ENCODE measurements around the gene ZNF536. TPM values are rescaled to one million over a fixed set of nuclear protein-coding genes. Genes with fewer than 3 reads are reported as not detected.
A peak's percentile ranks its signal among the peaks of the same experiment; 100 is the strongest.
"Not testable (repeated sequence)": the region's sequence is repeated elsewhere in the genome, so short reads cannot be mapped to it uniquely, and the experiment has no call there.

The ZNF536 gene
- total RNA-seq, 1 donor from 2014 or later = 4.8 TPM

DNA sequence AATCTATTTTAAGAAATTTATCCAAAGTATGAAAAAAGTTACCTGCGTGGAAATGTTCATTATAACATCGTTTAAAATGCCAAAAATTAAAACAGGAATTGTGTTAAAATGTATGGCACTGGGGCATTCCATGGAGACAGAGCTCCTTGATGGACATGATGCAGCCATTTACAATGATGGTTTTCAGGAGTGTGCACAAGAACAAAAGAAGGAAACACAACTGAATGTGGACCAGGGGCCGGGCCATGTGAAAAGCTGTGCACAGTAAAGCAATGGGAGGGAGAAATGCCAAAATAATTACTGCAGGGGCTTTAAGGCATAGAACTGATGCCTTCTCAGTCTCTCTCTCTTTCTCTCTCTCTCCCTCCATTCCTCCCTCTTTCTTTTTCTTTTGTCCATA, 115.0 kb downstream of the ZNF536 start:
- DNase-seq (no peak), ATAC-seq (ENCODE audit: poor library complexity) (no peak)
- intact Hi-C loops (cut with DNase I) = no loop called here

DNA sequence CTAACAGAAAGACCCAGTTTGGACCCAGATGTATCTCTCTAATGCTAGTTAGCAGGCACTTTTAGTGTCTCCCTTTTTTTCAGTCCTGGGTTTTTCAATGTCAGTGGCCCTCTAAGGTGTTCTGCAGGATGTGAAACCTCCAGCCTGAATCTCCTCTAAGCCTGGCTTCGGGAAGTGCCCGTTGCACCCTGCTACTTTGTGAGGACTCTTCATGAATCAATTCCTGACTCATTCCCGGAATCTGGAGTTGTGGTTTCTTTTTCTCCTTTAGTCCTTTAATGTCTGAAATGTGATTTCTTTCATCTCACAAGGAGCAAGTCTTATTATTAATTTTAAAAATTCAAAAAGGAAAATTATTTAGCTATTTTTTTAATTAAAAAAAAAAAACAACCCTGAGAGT, 116.0 kb downstream of the ZNF536 start:
- ATAC-seq (ENCODE audit: poor library complexity) = no peak

DNA sequence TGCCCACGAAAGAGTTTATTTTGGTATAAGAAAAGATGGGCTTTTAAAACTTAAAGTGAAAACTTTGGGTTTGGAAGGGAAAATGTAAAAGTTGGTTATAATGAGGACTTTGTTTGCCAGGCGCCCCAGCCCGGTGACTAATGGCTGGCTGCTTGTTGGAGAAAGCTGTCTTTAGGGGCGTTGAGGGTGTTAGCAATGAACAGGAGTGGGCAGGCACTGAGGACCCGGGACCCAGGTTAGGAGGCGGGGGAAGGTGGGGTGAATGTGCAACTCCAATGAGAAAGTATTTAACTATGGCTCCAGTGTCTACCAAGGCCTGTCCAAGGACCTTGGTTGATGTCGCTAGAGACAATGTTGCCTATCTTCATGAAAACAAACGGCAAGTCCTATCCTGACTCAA, 118.6 kb downstream of the ZNF536 start:
- no peak for ATAC-seq (ENCODE audit: poor library complexity)
- no peak for DNase-seq
- intact Hi-C loops (cut with DNase I) = no loop called here

More for the DNA sequence above, 116.0 kb downstream of the ZNF536 start:
- DNase-seq = no peak
- intact Hi-C loops (cut with DNase I) = no loop called here

DNA sequence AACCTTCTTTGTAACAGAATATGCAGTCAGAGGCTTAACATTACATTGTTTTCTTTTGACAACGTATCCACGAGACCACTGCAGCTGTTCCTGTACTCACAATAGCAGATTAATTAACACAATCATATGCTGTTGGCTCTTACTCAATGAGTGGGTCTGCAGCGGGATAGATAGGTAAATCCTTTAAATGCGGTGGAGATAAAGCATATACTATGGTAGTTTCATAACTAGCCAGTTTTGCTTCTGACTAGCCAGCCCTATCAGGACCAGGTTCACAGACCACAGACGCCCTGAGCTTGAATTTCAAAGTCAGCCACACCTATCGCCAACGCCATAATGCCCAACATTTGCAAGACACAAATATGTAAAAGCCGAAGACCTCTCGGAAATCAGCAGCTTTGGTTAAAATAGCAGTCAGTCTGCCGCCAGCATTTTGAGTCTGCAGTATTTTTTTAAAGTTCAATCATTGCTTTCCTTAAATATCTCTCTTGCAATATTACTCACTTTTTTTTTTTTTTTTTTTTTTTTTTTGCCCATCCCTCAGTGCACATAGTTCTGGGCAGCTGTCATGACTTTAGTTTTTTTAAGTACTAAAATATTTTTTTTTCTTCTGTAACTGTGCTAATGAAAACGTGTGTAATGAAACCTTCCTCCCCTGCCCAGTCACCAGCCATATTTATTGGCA, 120.5 kb downstream of the ZNF536 start:
- ATAC-seq (ENCODE audit: poor library complexity) (no peak), DNase-seq (no peak)
- intact Hi-C loops (cut with DNase I) = no loop called here

DNA sequence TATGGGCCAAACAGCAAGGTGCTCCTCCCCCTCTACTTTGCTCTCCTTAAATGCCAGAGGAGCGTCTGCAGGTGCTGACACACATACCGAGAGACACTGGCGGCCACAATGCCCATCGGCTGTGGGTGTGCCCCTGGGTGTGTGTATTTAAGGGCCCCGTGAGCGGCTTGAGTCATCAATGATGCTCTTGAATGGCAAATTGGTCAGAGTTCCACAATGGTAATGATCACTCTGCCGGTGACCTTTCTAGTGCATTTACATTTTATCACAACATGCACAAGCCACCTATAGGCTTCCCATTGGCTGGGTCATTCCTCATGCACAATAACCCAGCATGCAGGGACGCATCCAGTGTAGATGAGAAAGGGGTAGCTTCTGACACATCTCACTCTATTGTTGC, 124.8 kb downstream of the ZNF536 start:
- intact Hi-C loops (cut with DNase I) = no loop called here
- no peak for ATAC-seq (ENCODE audit: poor library complexity)

DNA sequence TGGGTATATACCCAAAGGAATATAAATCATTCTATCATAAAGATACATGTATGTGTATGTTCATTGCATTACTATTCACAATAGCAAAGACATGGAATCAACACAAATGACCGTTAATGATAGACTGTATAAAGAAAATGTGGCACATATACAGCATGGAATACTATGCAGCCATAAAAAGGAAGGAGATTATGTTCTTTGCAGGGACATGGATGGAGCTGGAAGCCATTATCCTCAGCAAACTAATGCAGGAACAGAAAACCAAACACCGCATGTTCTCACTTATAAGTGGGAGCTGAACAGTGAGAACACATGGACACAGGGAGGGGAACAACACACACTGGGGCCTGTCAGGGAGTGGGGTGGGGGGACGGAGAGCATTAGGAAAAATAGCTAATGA, 125.9 kb downstream of the ZNF536 start:
- not testable (repeated sequence) for ATAC-seq (ENCODE audit: poor library complexity)

More for the DNA sequence above, 124.8 kb downstream of the ZNF536 start:
- no peak for DNase-seq

DNA sequence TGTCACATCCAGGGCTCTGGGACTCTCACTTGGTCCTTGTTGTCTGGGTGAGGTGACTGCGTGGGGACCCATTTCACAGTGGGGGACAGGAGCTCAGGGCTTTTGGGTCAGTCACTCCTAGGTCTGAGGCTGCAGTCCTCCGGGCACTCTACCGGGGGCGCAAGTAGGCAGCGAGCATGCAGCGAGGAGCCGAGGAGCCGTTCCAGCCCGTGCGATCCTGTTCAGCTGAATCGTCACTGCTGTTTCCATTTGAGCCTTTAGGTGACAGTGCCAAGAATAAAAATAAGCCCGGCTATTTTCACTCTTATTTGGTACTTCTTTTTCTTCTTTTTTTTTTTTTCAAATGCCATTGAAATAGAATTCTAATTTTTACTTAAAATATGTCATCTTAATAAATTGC, 126.5 kb downstream of the ZNF536 start:
- intact Hi-C loops (cut with DNase I) = no loop called here
- DNase-seq = peak; percentile 53
- ATAC-seq (ENCODE audit: poor library complexity) = peak; percentile 51

More for the DNA sequence above, 125.9 kb downstream of the ZNF536 start:
- intact Hi-C loops (cut with DNase I); DNase-seq: not testable (repeated sequence)

DNA sequence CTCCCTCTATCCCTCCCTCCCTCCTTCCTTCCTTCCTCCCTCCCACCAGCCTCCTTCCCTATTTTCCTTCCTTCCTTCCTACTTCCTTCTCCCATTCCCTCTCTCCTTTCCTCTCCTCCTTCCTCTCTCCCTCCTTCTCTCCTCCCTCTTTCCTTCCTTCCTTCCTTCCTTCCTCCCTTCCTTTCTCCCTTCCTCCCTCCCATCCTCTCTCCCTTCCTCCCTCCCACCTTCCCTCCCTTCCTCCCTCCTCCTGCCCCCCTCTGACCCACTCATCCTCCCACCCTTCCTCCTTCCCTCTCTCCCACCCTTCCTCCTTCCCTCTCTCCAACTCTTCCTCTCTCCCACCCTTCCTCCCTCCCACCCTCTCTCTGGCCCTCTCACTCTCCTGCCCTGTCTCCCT, 132.1 kb downstream of the ZNF536 start:
- intact Hi-C loops (cut with DNase I) = no loop called here
- ATAC-seq (ENCODE audit: poor library complexity) (no peak), DNase-seq (no peak)

DNA sequence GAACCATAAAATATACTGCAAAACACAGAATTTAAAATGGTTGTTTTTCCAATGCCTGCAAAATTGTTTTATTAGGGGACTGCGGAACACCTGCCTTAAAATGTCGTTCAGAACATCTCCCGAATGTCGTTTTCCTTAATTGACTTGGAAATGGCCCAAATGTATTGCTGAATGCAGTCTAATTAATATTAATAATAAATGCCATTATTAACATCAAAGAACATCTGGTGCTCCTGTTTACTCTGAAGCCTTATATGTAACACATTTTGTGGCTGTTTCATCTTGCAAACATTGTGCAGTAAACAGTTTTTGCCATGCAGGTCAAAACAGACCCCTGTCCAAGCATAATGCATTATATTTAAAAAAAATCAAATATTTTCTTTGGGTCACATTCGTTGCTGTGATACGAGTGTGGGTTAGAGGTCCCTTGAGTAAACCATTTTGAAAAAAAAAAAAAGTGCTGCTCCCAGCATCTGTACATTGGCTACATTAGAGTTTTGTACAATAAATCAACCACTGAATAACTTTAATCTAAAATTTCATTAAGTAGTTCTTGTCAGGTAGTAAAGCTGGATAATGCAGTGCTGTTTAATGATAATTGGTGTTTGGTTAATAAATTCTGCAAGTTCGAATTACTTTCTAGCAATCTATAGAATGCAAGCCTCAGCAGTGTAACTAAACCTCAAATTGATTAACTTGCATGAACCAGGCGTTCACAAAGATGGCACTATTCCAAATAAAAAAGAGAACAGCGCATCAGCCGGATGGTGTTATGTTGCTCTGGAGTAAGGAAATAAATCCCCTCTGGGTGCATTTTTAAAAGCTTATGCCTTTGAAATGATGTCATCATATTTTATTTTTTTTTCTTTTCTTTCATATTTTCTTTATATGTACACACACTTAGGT, 140.2 kb downstream of the ZNF536 start:
- no peak for ATAC-seq (ENCODE audit: poor library complexity)
- intact Hi-C loops (cut with DNase I) = no loop called here

DNA sequence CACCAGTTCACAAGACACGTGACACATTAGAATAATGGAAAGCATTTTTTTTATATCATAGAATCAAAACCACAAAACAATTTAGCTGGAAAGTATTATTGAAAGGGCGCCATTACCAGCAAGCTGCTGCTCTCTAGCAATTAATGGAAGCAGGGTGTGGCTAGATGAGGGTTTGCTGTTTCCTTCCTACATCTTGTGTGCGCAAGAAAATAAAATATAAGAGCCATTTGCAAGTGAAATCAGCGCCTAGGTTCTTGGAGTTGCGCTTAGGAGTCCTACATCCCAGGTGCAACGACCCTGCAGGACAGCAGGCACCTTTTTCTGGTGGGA, 140.9 kb downstream of the ZNF536 start:
- ATAC-seq (ENCODE audit: poor library complexity) (no peak), DNase-seq (no peak)
- intact Hi-C loops (cut with DNase I) = no loop called here

More for the DNA sequence above, 140.2 kb downstream of the ZNF536 start:
- no peak for DNase-seq

DNA sequence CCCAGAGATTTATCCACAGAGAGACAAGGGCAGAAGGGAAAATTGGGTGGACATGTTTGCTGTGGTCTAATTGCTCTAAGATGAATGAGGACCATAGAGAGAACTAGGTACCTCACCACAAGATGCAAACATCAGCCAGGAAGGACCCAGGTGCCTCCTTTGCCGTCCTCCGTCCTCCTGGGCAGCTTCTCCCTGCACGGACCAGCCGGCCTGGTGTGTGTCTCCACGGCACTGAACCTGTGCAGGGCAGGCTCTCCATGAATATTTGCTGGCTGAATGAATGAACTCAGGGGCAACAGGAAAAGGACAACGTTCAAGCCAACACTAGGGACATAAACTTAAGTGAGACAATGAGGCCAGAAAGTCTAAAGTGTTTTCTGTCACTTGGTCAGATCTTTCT, 143.9 kb downstream of the ZNF536 start:
- ATAC-seq (ENCODE audit: poor library complexity) = no peak
- no peak for DNase-seq
- intact Hi-C loops (cut with DNase I) = no loop called here

DNA sequence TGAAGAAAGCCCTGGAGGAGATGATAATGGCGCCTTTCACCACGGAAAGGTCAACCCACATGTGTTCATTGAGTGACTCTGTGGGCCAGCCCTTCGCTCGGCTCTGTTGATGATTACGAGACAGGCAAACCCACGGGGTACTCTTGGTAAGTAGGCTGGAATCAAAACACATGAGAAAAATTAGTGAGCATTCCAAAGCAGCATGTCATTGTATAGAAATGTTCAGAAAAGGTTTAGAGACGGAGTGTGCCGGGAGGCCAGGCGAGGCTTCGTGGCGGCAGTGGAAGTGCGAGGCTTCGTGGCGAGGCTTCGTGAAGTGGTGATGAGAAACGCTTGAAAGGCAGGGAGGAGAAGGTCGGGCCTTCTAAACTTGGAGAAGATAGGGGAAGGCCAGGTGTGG, 144.3 kb downstream of the ZNF536 start:
- intact Hi-C loops (cut with DNase I) = no loop called here
- DNase-seq = no peak
- ATAC-seq (ENCODE audit: poor library complexity) = no peak

DNA sequence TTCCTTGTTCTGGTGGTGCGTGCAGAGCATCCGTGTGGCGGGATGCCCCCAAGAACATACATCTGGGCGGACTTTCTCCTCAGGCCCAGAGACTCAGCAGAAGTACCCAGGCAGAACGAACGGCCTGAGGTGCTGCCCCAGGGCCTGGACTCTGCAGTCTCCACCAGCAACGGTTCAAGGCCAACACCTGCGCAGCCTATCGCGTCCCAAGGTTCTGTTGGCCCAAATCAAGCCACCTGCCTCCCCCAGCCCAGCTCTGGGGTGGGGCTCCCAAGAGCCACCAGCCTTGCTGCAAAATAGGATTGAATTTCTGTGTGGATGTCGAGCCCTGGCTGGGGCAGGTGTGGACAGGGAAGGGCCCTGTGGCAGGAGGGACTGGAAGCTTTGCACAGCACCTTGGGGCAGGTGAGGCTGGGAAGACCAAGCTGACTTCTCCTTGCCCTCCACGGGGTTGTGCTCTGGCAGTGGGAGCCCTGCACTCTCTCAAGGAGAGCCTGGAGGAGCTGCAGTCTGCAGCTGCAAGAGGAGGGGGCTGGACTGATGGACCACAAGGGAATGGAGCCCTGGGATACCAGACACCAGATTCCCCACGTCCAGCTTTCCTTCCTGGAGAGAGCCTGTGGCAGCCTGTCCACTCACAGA, 146.9 kb downstream of the ZNF536 start:
- intact Hi-C loops (cut with DNase I) = no loop called here
- no peak for ATAC-seq (ENCODE audit: poor library complexity)
- DNase-seq = no peak

DNA sequence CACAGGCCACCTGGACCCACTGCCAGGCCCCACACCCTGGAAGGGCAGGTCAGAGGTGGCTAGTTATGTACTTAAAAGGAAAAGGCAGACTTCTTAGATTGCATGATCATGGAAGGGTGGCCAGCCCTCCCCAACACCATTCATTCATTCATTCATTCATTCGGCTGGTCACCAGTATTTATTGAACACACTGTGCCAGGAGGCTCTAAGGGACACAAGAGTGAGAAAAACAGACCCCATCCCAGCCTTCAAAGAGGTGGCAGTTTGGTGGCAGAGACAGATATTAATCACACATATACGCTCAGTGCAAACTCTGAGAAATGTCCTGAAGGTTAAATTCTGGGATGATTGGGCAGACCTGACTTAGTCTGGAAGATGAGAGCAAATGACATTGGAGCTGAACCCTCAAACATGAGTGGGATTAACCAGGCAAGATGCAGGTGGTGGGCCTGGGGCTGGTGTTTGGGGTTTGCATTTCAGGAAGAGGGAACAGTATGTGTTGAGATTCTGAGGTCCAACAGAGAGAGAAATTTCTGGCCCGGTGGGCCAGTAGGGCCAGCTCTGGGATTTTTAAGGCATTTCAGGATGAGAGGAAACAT, 147.5 kb downstream of the ZNF536 start:
- ATAC-seq (ENCODE audit: poor library complexity) (no peak), DNase-seq (no peak)
- intact Hi-C loops (cut with DNase I) = no loop called here

DNA sequence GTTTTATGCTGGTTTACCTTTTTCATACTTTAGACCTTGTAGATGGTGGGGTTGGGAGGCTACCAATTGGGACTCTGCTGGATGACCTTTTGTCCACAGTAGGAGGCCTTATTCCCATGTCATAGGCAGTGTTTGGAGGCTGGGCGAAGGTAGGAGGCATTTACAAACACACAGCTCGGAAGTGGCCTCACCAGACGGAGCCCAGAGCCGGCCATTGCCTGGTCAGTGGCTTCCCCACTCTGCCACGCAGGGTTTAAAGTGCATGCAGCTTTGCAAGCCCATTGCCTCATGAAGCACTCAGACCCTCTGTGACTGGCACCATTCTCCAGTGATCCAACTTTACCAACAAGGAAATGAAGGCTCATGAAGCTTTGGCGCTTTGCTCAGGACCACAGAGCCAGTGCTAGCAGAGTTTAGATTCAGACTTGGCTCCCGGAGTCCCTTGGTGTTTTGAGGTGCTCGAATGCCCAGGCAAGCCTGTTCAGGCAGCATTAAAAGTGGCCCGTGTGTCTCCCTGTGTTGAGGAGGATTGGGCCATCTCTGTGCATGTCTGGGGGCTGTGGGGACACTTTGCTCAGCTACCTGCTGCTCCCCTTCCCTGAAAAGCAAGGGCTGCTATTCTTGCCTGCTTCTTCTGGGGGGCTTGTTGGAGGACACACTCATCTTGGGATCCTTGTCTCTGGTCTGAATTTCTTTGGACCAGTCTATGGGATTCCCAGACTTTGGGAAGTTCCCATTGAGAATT, 148.7 kb downstream of the ZNF536 start:
- DNase-seq (no peak), ATAC-seq (ENCODE audit: poor library complexity) (no peak)
- intact Hi-C loops (cut with DNase I) = no loop called here

DNA sequence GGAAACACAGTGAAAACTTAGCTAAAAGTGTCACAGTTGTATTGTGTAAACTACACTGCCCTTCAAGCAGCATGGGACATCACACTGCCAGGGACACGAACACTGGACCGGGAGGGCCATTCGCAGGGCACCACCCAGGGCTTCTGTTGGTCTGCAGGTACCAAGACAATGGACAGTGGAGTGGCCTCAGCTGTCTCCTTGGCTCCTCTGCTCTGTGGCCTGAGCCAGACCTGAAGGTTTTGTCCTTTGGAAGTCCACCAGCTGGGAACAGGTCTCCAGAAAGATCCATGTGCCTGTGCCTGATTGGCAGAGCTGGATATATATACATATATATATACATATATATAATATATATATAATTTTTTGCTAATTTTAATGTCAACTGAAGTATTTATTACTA, 149.8 kb downstream of the ZNF536 start:
- intact Hi-C loops (cut with DNase I) = no loop called here
- DNase-seq (no peak), ATAC-seq (ENCODE audit: poor library complexity) (no peak)

DNA sequence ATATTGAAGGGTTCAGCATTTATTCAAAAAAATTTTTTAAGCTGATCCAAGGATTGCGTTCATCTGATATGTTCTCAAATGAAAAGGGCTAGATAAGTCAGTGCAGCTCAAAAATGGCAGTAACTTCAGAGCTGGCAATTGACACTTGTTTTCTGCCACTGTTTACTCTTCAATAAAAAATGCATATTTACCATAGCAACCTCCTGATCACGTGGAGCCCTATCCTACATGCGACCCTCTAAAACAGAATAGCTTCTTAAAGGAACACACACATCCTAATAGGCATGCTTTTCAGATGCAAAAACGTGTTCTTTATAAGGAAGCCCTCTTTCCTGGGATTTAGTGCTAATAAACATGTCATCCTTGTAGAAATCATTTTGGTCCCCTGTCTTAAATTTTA, 150.2 kb downstream of the ZNF536 start:
- intact Hi-C loops (cut with DNase I) = no loop called here
- ATAC-seq (ENCODE audit: poor library complexity) = no peak
- DNase-seq = no peak

DNA sequence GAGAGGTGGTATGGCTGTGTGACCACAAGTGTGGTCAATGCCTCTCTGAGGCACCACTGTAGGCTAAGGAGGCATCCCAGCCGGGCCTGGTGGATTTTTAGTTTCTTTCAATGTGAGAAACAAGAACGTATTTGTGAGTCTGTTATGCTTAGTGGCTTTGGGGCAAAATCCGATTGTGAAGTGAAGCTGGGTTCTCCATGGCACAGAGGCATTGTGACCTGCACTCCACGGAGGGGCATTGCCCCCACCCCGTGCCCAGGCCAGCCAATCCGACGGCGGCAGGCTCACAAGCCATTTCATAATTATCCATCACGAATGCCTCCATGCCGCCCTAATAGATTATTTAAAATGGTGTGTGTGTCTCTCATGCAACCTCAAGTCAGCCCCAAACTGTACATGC, 151.6 kb downstream of the ZNF536 start:
- no peak for DNase-seq
- ATAC-seq (ENCODE audit: poor library complexity) = no peak
- intact Hi-C loops (cut with DNase I) = no loop called here

DNA sequence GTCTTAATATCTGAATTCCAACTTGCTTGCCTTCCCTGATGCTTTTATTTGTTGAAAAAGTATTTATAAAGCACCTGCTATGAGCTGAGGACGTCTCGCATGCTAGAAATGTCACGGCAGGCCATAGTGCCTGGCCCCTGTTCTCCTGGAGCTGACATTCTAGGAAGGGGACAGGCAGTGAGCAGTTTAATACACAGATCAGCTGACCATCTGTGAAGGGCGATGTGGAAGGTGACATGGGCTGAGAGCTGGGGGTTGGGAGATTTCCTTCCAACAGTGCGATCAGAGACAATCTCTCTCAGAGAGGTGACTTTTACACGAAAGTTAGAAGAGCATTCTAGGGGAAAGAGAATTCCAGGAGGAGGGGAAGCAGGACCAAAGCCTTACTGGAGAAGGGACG, 153.2 kb downstream of the ZNF536 start:
- no peak for DNase-seq
- intact Hi-C loops (cut with DNase I) = no loop called here
- peak; percentile 52 for ATAC-seq (ENCODE audit: poor library complexity)
